Adrenal gland (tissue), 12 donors: ENCODE measurements around the gene MYH11. TPM values are rescaled to one million over a fixed set of nuclear protein-coding genes. Genes with fewer than 3 reads are reported as not detected.
A peak's percentile ranks its signal among the peaks of the same experiment; 100 is the strongest.

Experiments
- DNase-seq, 7 donors: peaks; one replicate each; pipeline ENCODE4 v3.0.0-alpha.2; 2019 to 2020
- H3K27ac ChIP-seq, 5 donors: fragments of 200-600 bp; sonication (generic) in 4 of 5; 1 replicate in 3 of 5; 2 replicates in 2 of 5; pipeline versions ENCODE4 v1.5.1 to v1.8.0; 2016 to 2020; ENCODE audit warnings: mild to moderate bottlenecking in 1 of 5
- H3K27me3 ChIP-seq: fragments of 200-600 bp; 2 replicates; pipeline ENCODE4 v1.8.0; 2021
- H3K36me3 ChIP-seq, 2 donors: fragments of 200-600 bp; replicated peaks in 1 of 2; 1 replicate in 1 of 2; 2 replicates in 1 of 2; pipeline versions ENCODE4 v1.5.1 to v1.8.0; 2018 to 2022
- H3K4me1 ChIP-seq, 2 donors: fragments of 200-600 bp; replicated peaks in 1 of 2; 1 replicate in 1 of 2; 2 replicates in 1 of 2; pipeline versions ENCODE4 v1.5.1 to v1.8.0; 2018 to 2021
- H3K4me3 ChIP-seq, 4 donors: fragments of 200-600 bp; sonication (generic) in 3 of 4; one replicate each; pipeline ENCODE4 v1.5.1; 2016 to 2018
- H3K9me3 ChIP-seq, 3 donors: fragments of 200-600 bp; sonication (generic) in 1 of 3; replicated peaks in 1 of 3; 1 replicate in 2 of 3; 2 replicates in 1 of 3; pipeline versions ENCODE4 v1.5.1 to v1.8.0; 2016 to 2021
- POLR2A ChIP-seq, 2 donors: fragments of 450-650 bp; IDR thresholded peaks; one replicate each; pipeline ENCODE4 v1.6.1; 2017; ENCODE audit warnings: antibody characterized with exemption in 2 of 2, mild to moderate bottlenecking in 2 of 2, moderate library complexity in 1 of 2
- whole genome bisulfite sequencing, 4 donors: extraction: QIAGEN DNeasy Blood & Tissue Kit in 2 of 4; methylation state at CpG; one replicate each; pipeline versions ENCODE4 v1.1.5 to v1.1.7; 2013 to 2017; 5-methylcytosine and 5-hydroxymethylcytosine counted together
- intact Hi-C, 2 donors: fragments of 100-400 bp; cut with DNase I; formaldehyde crosslinking; loops; one replicate each; pipeline versions ENCODE4 v1.14.1 to v1.15.0; 2022 to 2023
- polyA plus RNA-seq, 3 donors: library from polyadenylated mRNA; stranded (reverse); fragments of 200-250 nt in 2 of 3; fragments of 350-450 nt in 1 of 3; fragmentation: Illumina TruSeq in 1 of 3; extraction: RNeasy Lipid Tissue Mini Kit (QIAGEN cat#74804) in 1 of 3; gene quantifications; one replicate each; pipeline ENCODE4 v1.2.3, GENCODE V29; 2013 to 2014
- total RNA-seq, 9 donors: library from RNA; depleted of rRNA in 4 of 9; stranded (reverse); fragments of >200 nt in 4 of 9; fragments of 120-200 nt in 1 of 9; fragmentation: NEBNext Ultra II Directional in 1 of 9; extraction: Animal tissue kit (Norgen Biotek cat#: 25700) in 1 of 9; gene quantifications; one replicate each; pipeline versions ENCODE4 v1.1.0 to v1.2.4, GENCODE V29; 2013 to 2023
- TF ChIP-seq, protein P1 (sequence below), 6 experiments: fragments of 450-650 bp in 4 of 6; fragments of 200-600 bp in 2 of 6; sonication (generic) in 1 of 6; IDR thresholded peaks; 1 replicate in 5 of 6; 2 replicates in 1 of 6; pipeline versions ENCODE4 v1.5.1 to v1.8.0; 2016 to 2021; ENCODE audit warnings: antibody characterized with exemption in 6 of 6, mild to moderate bottlenecking in 2 of 6, moderate library complexity in 1 of 6
- donor health status: healthy with polysubstance abuse.
- donor health status: Bipolar disorder and iron deficiency.
- donor health status: DM: yes; HTN: yes; CAD: no.
- donor health status: DM: no; HTN: no; CAD: no.
- donor health status: DM: no; HTN: no; CAD: no.
- donor health status: DM: yes; HTN: yes; CAD: no.

Gene MYH11
- total and polyA plus RNA-seq, 12 donors: 2.4 to 45.1 (median 16.5) TPM

DNA sequence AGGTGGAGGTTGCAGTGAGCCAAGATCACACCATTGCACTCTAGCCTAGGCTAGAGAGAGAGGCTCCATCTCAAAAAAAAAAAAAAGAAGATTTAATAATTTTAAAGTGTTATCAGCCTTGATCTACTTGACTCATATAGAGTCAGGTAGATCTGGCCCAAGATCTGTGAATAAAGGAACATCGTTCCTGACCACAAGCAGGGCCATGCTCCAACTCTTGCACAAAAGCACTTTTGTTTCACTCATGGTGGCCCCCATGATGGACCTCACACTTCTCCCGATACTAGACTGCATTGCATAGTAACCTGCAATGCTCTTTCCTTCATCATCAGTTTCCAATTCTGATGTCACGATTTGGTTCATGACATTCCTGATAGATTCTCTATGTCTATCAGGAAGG, 5.2 kb upstream of the MYH11 start:
- no peak for TF ChIP-seq POLR2A (IDR thresholded peaks at IDR 0.05)
- TF ChIP-seq, protein P1, sequence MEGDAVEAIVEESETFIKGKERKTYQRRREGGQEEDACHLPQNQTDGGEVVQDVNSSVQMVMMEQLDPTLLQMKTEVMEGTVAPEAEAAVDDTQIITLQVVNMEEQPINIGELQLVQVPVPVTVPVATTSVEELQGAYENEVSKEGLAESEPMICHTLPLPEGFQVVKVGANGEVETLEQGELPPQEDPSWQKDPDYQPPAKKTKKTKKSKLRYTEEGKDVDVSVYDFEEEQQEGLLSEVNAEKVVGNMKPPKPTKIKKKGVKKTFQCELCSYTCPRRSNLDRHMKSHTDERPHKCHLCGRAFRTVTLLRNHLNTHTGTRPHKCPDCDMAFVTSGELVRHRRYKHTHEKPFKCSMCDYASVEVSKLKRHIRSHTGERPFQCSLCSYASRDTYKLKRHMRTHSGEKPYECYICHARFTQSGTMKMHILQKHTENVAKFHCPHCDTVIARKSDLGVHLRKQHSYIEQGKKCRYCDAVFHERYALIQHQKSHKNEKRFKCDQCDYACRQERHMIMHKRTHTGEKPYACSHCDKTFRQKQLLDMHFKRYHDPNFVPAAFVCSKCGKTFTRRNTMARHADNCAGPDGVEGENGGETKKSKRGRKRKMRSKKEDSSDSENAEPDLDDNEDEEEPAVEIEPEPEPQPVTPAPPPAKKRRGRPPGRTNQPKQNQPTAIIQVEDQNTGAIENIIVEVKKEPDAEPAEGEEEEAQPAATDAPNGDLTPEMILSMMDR (IDR thresholded peaks at IDR 0.05): no peak
- WGBS, 4 donors: 78 to 94% (median 81%) methylated on average over 3 of the region's 3 CpGs
- intact Hi-C loops: no loop called here

GRCh38 chr16:15858921-15859668, 2.3 kb upstream of the MYH11 start:
- no peak for DNase-seq
- Histone ChIP-seq H3K27me3 (peaks cover 20% of the 10 kb centered on the region), H3K36me3 (no peaks in the 10 kb centered on the region), H3K4me1 (peaks cover 9 to 16% of the 10 kb centered on the region in 2 donors), H3K9me3 (no peaks in the 10 kb centered on the region), H3K4me3 (no peak overlapping the region), H3K27ac (no peak overlapping the region)
- intact Hi-C loops: no loop called here
- TF ChIP-seq, protein P1 (IDR thresholded peaks at IDR 0.05): no peak
- TF ChIP-seq POLR2A (IDR thresholded peaks at IDR 0.05): no peak
- 90 to 93% (median 92%) methylated on average over 12 of the region's 12 CpGs for WGBS, 4 donors

More for the DNA sequence above, 5.2 kb upstream of the MYH11 start:
- DNase-seq: no peak
- Histone ChIP-seq H3K4me3 (no peak overlapping the region), H3K27ac (no peak overlapping the region), H3K4me1 (peaks cover 7 to 15% of the 10 kb centered on the region in 2 donors), H3K9me3 (no peaks in the 10 kb centered on the region), H3K36me3 (peaks cover 0 to 9% of the 10 kb centered on the region in 2 donors), H3K27me3 (peaks cover 11% of the 10 kb centered on the region)

DNA sequence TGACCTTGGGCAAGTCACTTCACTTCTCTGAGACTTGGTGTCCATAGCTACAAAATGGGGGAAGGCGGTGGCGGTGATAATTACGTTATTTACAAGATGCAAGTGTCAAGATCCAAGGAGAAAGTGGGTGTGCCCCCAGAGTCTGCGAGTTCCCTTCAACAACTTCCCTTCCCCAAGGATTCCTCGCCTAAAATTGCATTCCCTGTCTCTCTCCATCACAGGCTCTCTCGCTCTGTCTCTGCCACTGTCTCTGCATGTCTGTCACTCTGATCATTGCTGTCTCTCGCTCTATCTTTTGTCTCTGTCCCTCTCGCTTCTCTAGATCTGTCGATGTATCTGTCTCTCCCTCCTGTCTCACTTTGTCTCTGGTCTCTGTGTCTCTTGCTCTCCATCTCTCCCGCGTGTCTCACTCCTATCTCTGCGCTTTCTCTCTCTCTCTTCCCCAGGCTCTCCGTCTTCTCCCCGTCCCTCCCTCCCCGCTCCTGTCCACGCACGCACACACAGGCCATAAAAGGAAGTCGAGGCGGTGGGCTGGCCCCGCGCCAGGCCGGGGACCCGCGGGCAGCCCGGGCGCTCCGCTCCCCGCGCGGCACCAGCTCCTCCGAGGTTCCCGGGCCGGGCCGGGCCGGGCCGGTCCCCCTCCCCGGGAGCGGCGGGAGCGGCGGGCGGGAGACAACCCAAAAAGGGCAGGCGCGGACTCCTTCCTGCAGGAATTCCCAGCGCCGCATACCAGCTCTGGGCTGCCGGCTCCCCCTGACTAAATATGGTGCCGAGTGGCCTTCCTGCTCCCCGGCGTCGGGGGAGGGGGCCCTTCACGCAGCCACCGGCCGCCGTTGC, 1.1 kb upstream of the MYH11 start:
- Histone ChIP-seq H3K36me3 (no peaks in the 10 kb centered on the region), H3K27me3 (peaks cover 20% of the 10 kb centered on the region), H3K9me3 (no peaks in the 10 kb centered on the region), H3K4me1 (peaks cover 9 to 16% of the 10 kb centered on the region in 2 donors), H3K27ac (no peak overlapping the region), H3K4me3 (peak overlapping the region in 1 of 4 donors; percentile 56)
- WGBS, 4 donors: 1 to 2% (median 1%) methylated on average over 21 to 55 of the region's 55 CpGs
- intact Hi-C loops: no loop called here
- DNase-seq: peak in 6 of 7 donors; percentile 20 to 62 (median 26)
- TF ChIP-seq POLR2A (IDR thresholded peaks at IDR 0.05): no peak
- TF ChIP-seq, protein P1 (IDR thresholded peaks at IDR 0.05): no peak

- Histone ChIP-seq H3K4me1 (peaks cover 9 to 16% of the 10 kb centered on the region in 2 donors), H3K9me3 (no peaks in the 10 kb centered on the region), H3K4me3 (no peak overlapping the region), H3K27me3 (peaks cover 20% of the 10 kb centered on the region), H3K27ac (no peak overlapping the region), H3K36me3 (no peaks in the 10 kb centered on the region)
- WGBS, 4 donors: 31 to 47% (median 43%) methylated on average over 2 of the region's 2 CpGs
- TF ChIP-seq POLR2A (IDR thresholded peaks at IDR 0.05): no peak
- TF ChIP-seq, protein P1 (IDR thresholded peaks at IDR 0.05): no peak
- intact Hi-C loops: no loop called here
- DNase-seq: no peak
Measured at GRCh38 chr16:15856182-15856581, 646 bp downstream of the MYH11 start.
